ENCODE data around the gene RTKN2.

The RTKN2 gene

DNA sequence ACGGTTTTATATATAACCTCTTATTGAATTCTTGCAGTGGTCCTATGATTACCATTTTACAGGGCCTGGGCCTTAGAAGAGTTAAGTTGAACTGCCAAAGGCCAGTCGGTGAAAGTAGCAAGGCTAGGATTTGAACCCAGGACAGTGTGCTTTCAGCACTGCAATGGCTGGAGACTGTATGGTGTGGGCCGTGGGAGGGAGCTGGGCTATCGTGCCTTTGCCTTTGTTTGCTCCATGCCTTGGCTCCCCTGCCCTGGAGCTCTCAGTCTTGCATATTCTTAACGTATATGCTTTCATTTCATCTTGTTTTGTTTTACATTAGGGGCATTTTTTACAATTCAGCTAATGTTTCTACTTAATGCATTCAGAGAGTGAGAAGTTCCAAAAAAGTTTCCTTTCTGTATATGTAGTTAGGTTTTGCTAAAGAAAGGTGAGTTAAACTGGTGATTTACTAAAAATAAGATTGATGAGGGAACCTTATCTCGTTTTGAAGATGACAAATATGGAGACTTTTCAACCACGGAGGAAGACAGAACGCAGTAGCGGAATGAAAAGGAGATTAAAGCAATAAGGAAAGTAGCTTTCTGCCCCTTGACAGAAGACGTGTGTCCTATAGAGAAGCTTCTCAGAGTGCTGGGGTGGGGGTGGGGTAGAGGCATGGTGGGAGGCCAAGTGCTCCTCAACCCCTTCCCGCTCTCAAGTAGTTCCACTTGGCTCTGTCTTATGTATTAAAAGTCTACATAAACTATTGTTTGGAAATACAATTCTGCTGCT is 82.5 kb downstream of the RTKN2 start:
- no peak for DNase-seq
- Histone ChIP-seq H3K9me3 (ENCODE audit: severe bottlenecking) (no peaks in the 10 kb centered on the region), H3K27ac (no peak overlapping the region), H3K4me3 (ENCODE audit: low read depth, low read length) (no peak overlapping the region), H3K27me3 (ENCODE audit: insufficient read depth, low read depth, severe bottlenecking) (no peaks in the 10 kb centered on the region), H3K36me3 (no peaks in the 10 kb centered on the region)
- TF ChIP-seq, protein P1, sequence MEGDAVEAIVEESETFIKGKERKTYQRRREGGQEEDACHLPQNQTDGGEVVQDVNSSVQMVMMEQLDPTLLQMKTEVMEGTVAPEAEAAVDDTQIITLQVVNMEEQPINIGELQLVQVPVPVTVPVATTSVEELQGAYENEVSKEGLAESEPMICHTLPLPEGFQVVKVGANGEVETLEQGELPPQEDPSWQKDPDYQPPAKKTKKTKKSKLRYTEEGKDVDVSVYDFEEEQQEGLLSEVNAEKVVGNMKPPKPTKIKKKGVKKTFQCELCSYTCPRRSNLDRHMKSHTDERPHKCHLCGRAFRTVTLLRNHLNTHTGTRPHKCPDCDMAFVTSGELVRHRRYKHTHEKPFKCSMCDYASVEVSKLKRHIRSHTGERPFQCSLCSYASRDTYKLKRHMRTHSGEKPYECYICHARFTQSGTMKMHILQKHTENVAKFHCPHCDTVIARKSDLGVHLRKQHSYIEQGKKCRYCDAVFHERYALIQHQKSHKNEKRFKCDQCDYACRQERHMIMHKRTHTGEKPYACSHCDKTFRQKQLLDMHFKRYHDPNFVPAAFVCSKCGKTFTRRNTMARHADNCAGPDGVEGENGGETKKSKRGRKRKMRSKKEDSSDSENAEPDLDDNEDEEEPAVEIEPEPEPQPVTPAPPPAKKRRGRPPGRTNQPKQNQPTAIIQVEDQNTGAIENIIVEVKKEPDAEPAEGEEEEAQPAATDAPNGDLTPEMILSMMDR (IDR thresholded peaks at IDR 0.05; ENCODE audit: low read depth, low read length), result no peak

DNA sequence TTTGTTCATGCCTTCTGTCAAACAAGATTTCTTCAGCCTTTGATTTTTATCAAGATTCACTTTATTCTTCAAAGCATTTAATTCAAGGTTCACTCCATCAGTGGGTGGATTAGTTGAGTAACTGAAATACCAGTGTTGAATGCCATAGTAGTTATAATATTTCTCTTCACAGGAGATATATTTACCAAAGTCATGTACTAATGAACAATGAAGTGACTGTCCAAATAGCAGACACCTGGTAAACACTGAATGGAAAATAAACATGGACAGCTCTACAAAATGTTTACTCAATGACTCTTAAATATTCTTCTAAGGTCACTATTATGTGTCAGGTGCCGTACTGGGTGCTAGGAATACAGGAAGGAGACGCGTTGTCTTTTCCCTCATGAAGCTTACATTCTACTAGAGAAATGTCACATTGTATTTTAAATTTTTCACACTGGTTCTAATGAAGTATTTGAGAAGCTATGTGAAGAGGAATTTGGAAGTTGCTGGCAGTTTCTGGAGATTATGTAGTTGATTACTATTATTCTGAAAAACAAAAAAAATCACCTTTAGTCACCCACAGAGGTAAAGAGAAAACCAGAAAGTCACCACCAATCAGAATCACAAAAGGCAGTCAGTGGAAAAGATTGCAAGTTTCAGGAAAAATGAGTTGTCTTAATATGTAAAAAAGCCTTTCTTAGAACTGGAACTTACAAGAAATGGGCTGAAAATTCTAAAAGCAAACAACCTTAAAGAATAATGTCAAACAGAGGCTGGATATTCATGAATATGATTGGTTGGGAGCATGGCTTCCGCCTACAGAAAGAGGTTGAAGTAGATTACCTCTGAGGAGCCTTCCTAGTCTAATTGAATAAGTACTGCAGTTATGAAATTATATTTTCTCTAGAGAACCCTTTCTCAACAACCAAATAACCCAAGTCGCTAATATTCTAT is 84.5 kb downstream of the RTKN2 start:
- DNase-seq, result no peak
- Histone ChIP-seq H3K36me3 (no peaks in the 10 kb centered on the region), H3K9me3 (ENCODE audit: severe bottlenecking) (no peaks in the 10 kb centered on the region), H3K27ac (no peak overlapping the region), H3K4me3 (ENCODE audit: low read depth, low read length) (no peak overlapping the region), H3K27me3 (ENCODE audit: insufficient read depth, low read depth, severe bottlenecking) (no peaks in the 10 kb centered on the region)
- TF ChIP-seq, protein P1 (IDR thresholded peaks at IDR 0.05; ENCODE audit: low read depth, low read length), result no peak

DNA sequence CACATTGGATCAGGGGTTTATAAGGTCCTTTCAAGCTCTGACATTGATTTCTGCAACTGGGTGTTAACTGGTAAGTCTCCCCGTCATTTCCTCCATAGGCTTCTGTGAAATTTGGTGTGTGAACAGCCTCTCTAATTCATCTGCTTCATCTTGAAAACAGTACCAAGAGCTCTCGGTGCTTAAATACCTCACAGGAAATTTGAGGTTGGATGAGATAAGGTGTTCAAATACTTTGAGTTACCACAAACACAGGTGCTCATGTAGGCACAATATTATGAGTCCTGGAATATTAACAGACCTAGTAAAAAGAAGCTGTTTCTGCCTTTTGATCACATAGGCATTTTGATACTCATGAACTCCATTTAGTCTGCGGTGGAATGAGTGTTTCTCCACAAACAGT is 85.2 kb downstream of the RTKN2 start:
- Histone ChIP-seq H3K9me3 (ENCODE audit: severe bottlenecking) (no peaks in the 10 kb centered on the region), H3K4me3 (ENCODE audit: low read depth, low read length) (no peak overlapping the region), H3K27me3 (ENCODE audit: insufficient read depth, low read depth, severe bottlenecking) (no peaks in the 10 kb centered on the region), H3K27ac (no peak overlapping the region), H3K36me3 (no peaks in the 10 kb centered on the region)
- TF ChIP-seq, protein P1 (IDR thresholded peaks at IDR 0.05; ENCODE audit: low read depth, low read length), result no peak
- DNase-seq, result no peak

DNA sequence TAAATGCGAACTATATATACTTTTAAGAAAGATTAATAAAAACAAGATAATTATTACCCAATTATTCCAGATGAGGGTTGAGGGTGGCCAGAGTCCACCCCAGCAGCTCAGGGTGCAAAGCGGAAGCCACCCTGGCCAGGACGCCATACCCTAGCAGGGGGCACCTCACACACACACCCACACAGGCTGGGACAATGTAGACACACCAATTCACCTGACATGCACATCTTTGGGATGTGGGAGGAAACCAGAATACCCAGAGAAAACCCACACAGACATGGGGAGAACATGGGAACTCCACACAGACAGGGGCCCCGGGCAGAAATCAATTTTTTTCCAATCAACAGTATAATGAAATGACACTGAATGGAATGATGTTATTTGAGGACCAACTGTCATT is 86.0 kb downstream of the RTKN2 start:
- no peak for DNase-seq
- H3K36me3 ChIP-seq, result no peaks in the 10 kb centered on the region
- TF ChIP-seq, protein P1 (IDR thresholded peaks at IDR 0.05; ENCODE audit: low read depth, low read length), result no peak
- no peak overlapping the region for H3K27ac ChIP-seq
- H3K9me3 ChIP-seq (ENCODE audit: severe bottlenecking), result no peaks in the 10 kb centered on the region
- no peaks in the 10 kb centered on the region for H3K27me3 ChIP-seq (ENCODE audit: insufficient read depth, low read depth, severe bottlenecking)
- no peak overlapping the region for H3K4me3 ChIP-seq (ENCODE audit: low read depth, low read length)

DNA sequence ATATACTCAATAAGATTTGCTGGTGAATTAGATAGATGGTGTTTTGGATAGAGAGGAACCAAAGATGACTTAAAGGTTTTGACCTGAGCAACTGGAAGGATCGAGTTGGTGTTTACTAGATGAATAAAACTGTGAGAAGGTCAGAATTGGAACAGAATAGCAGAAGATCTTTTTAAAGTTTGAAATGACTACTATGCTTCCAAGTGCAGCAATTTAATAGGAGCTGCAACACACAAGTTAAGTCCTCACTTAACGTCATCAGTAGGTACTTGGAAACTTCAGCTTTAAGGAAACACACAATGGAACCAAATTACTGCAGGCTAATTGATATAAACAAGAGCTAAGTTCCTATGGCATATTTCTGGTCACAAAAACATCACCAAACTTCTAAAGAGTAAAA is 86.5 kb downstream of the RTKN2 start:
- no peaks in the 10 kb centered on the region for H3K9me3 ChIP-seq (ENCODE audit: severe bottlenecking)
- no peaks in the 10 kb centered on the region for H3K27me3 ChIP-seq (ENCODE audit: insufficient read depth, low read depth, severe bottlenecking)
- no peak overlapping the region for H3K27ac ChIP-seq
- TF ChIP-seq, protein P1 (IDR thresholded peaks at IDR 0.05; ENCODE audit: low read depth, low read length), result no peak
- no peaks in the 10 kb centered on the region for H3K36me3 ChIP-seq
- no peak overlapping the region for H3K4me3 ChIP-seq (ENCODE audit: low read depth, low read length)
- no peak for DNase-seq

All from WERI-Rb-1 (cell line).